ENCODE measurements around the gene MAP2K2.

GRCh38 chr19:4057931-4058692 is 65.8 kb downstream of the MAP2K2 start:
- TF ChIP-seq EZH2 (IDR thresholded peaks at IDR 0.05; ENCODE audit: borderline replicate concordance, low read depth, low read length, poor library complexity, severe bottlenecking): no peak
- TF ChIP-seq CTCF (conservative IDR thresholded peaks at IDR 0.05; ENCODE audit: low read depth, low read length): no peak
